Measurements from ENCODE around the gene RITA1.

- TF ChIP-seq POLR2A (IDR thresholded peaks at IDR 0.05) (no peak), CTCF (IDR thresholded peaks at IDR 0.05) (no peak), EP300 (IDR thresholded peaks at IDR 0.05) (no peak), POLR2AphosphoS5 (IDR thresholded peaks at IDR 0.05) (no peak)
Observed at GRCh38 chr12:113226696-113227568, 41.4 kb downstream of the RITA1 start.
